Measurements from ENCODE around the gene CBX1. TPM values are rescaled to one million over a fixed set of nuclear protein-coding genes. Genes with fewer than 3 reads are reported as not detected.
A peak's percentile ranks its signal among the peaks of the same experiment; 100 is the strongest.

Gene CBX1
- total and polyA plus RNA-seq, 2 of the 13 experiments (the other 11 are each of a cell fraction or from before 2014, with no cell fraction given), result 17.8 to 108 TPM

- TF ChIP-seq ZBTB44 (CRISPR knock-in tag; IDR thresholded peaks at IDR 0.05) (no peak), CHD4 (IDR thresholded peaks at IDR 0.05; ENCODE audit: borderline replicate concordance, low read length) (no peak), KLF9 (CRISPR knock-in tag; IDR thresholded peaks at IDR 0.05; ENCODE audit: low read depth) (no peak), ZNF460 (CRISPR knock-in tag; IDR thresholded peaks at IDR 0.05; ENCODE audit: borderline replicate concordance) (peak; percentile 100), ZNF878 (CRISPR knock-in tag; IDR thresholded peaks at IDR 0.05) (peak; percentile 51; the same call in 1 of the 2 replicates), ZNF766 (CRISPR knock-in tag; IDR thresholded peaks at IDR 0.05; ENCODE audit: borderline replicate concordance) (0 out of 2 replicates have a peak, but pooled peaks have one; percentile 64), ZNF547 (CRISPR knock-in tag; IDR thresholded peaks at IDR 0.05) (peak; percentile 84; the same call in 1 of the 2 replicates), SIN3A (IDR thresholded peaks at IDR 0.05; ENCODE audit: borderline replicate concordance, low read depth, low read length) (0 out of 2 replicates have a peak, but pooled peaks have one; percentile 33), ZC3H13 (CRISPR knock-in tag; IDR thresholded peaks at IDR 0.05) (peak; percentile 64), ZNF772 (CRISPR knock-in tag; IDR thresholded peaks at IDR 0.05) (peak; percentile 98), ZNF263 (CRISPR knock-in tag; IDR thresholded peaks at IDR 0.05) (peak; percentile 46), ZNF280B (CRISPR knock-in tag; IDR thresholded peaks at IDR 0.05; ENCODE audit: borderline replicate concordance) (peak; percentile 54; the same call in 1 of the 2 replicates), HOXD1 (CRISPR knock-in tag; IDR thresholded peaks at IDR 0.05) (peak; percentile 56; the same call in 1 of the 2 replicates), HDAC2 (CRISPR knock-in tag; IDR thresholded peaks at IDR 0.05) (peak; percentile 59; the same call in 1 of the 2 replicates), NFKB2 (CRISPR knock-in tag; IDR thresholded peaks at IDR 0.05; ENCODE audit: borderline replicate concordance) (peak; percentile 72; the same call in 1 of the 2 replicates), KAT8 (CRISPR knock-in tag; IDR thresholded peaks at IDR 0.05) (peak; percentile 92), STAT5B (CRISPR knock-in tag; IDR thresholded peaks at IDR 0.05) (no peak), ARID5B (CRISPR knock-in tag; IDR thresholded peaks at IDR 0.05) (0 out of 2 replicates have a peak, but pooled peaks have one; percentile 40), SUZ12 (IDR thresholded peaks at IDR 0.05; ENCODE audit: low read depth, low read length) (peak; percentile 64), HNRNPUL1 (IDR thresholded peaks at IDR 0.05; ENCODE audit: low read depth, low read length) (peak; percentile 61; the same call in 1 of the 2 replicates), GPBP1L1 (CRISPR knock-in tag; IDR thresholded peaks at IDR 0.05) (no peak), ZNF335 (CRISPR knock-in tag; IDR thresholded peaks at IDR 0.05) (0 out of 2 replicates have a peak, but pooled peaks have one; percentile 72)
These were observed at the start of gene CBX1 (continued) for GRCh38 chr17:48101012-48101720.
